Inflammatory macrophage (primary cell): ENCODE data around the gene COL11A1.
"Not testable (repeated sequence)": the region's sequence is repeated elsewhere in the genome, so short reads cannot be mapped to it uniquely, and the experiment has no call there.

Source experiments
- DNase-seq, 2 donors: peaks; one replicate each; pipeline ENCODE4 v3.0.0-alpha.2; 2020 to 2022
- total RNA-seq, 18 experiments: gene quantifications; one replicate each; lab custom pipeline; 2026; ENCODE audit warnings: mixed read lengths in 6 of 18, inconsistent platforms in 2 of 18; lab: John Stamatoyannopoulos, UW

COL11A1 gene
- 0 to 0.36 (median 0.02) reads per million in 18 experiments for total RNA-seq

- DNase-seq, result no peak
Measured at GRCh38 chr1:103108376-103109150, at the start of gene COL11A1. COL11A1 (minus strand) TSS chr1:103108522; CDS start chr1:103108178, 344 bp downstream.

DNA sequence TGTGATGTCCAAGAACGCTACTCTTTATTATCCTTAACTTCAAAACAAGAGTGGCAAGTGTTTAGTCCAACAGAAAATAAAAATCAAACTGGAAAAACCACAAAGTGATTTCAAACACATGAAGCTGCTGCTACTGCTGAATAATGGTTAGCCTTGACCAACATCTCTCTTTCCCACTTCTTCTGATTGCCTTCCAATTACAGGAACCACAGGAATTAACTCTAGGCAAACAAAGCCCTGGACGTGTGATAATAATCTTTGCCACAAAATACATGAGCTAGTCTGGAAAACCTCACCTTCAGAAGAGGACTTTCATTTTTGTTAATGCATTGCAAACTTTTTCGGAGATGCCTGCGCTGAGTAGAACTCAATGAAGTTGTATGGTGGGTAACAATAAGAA is 48.6 kb upstream of the COL11A1 start:
- no peak for DNase-seq

DNA sequence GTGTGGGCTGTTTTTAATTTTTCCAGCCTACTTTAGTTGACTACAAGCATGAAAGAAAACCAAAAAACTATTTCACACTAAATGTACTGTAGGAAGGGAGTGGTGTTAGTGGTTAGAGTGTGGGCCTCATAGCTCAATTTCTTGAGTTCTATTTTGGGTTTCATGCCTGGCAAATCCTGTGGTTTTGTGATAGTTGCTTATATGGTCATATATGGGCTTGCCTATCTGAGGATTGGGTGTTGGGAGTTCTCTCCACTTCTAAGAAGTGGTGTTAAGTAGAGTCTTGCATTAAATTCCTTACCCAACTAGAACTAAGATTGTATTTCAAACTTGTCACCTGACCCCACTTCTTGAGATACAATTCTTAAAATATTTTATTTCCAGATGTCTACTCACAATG is 37.8 kb upstream of the COL11A1 start:
- DNase-seq, result no peak

- no peak for DNase-seq
Measured at GRCh38 chr1:103145449-103145848, 37.1 kb upstream of the COL11A1 start.

- DNase-seq, result no peak
Measured at GRCh38 chr1:103144681-103145080, 36.4 kb upstream of the COL11A1 start.

DNA sequence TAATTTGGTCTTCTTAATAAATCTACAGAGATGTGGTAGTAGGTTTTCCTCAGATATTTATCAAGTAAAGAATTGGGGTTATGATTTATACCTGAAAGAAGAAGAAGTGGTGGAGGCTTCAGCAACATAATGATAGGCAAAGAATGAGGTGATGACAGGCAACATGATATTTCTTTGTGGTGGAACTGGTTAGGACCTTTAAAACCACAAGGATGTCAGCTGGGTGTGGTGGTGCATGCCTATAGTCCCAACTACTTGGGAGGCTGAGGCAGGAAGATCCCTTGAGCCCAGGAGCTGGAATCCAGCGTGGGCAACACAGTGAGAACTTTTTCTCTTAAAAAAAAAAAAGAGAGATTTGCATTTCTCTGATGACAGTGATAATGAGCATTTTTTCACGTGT is 34.1 kb upstream of the COL11A1 start:
- no peak for DNase-seq

- DNase-seq, result no peak
Measured at GRCh38 chr1:103129796-103130195, 21.5 kb upstream of the COL11A1 start.

- DNase-seq, result no peak
Measured at GRCh38 chr1:103129255-103129654, 20.9 kb upstream of the COL11A1 start.

DNA sequence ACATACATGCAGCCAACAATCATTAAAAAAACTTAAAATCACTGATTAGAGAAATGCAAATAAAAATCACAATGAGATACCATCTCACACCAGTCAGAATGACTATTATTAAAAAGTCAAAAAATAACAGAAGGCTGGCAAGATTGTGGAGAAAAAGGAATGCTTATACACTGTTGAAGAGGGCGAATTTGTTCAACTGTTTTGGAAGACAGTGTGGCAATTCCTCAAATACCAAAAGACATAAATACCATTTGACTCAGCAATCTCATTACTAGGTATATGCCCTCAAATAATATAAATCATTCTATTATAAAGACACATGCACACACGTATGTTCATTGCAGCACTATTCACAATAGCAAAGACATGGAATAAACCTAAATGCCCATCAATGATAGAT is 19.9 kb upstream of the COL11A1 start:
- not testable (repeated sequence) for DNase-seq

- no peak for DNase-seq
Measured at GRCh38 chr1:103125219-103125618, 16.9 kb upstream of the COL11A1 start.

- DNase-seq, result no peak
Measured at GRCh38 chr1:103122983-103123720, 14.8 kb upstream of the COL11A1 start.

DNA sequence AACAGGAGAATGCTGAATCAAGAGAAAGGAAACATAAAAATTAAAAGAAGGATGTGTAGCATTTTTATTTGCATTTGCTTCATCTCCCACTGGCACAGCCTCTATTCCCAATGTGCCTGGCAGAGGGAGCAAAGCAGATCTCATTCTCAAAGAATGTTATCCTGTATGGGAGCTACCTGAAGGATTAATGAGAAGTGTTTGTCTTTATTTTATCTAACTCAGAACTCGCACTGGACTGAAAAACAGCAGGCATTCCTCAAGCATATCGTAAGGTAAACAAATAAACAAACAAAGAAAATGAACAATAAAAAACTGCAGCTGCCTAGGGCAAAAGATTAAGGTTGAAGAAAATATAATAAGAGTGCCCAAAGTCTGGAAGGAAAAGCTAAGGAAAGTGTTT is 12.7 kb upstream of the COL11A1 start:
- no peak for DNase-seq

GRCh38 chr1:103112546-103112945 is 4.2 kb upstream of the COL11A1 start:
- no peak for DNase-seq

- DNase-seq, result no peak
Measured at GRCh38 chr1:103111926-103112325, 3.6 kb upstream of the COL11A1 start.

- no peak for DNase-seq
Measured at GRCh38 chr1:103110701-103111100, 2.4 kb upstream of the COL11A1 start.

GRCh38 chr1:103109311-103109920 is 1.1 kb upstream of the COL11A1 start:
- no peak for DNase-seq

DNA sequence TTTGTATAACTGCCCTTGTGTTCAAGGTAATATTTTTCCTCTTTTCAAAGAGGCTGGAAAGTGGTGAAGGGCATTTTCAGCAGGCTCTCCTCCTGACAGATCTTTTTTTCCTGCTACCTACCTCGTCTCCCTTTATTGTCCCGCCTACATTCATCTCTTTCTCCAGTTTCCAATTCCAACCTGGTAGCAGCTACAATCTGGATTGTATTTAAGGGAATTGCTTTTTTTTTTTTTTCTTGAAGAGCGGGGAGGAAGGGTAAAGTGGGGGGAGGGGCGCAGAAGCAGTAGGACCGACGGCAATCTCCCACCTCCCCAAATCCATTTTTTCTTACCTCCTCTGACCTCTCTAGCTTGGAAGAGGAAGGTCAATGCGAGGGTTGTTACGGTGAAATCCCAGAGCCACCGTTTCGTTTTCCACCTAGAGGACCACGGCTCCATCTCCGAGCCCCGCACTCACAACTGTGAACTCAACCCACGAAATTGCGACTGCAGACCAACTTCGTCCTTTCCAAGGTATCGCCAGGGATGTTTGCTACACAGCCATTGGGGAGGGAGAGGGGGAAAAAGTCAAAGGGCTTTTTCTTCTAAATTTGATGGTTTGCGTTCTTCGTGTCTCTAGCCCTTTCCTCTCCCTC is 464 bp downstream of the COL11A1 start:
- no peak for DNase-seq

GRCh38 chr1:103106426-103107341 is 1.6 kb downstream of the COL11A1 start:
- DNase-seq, result peak; percentile 14 to 28

DNA sequence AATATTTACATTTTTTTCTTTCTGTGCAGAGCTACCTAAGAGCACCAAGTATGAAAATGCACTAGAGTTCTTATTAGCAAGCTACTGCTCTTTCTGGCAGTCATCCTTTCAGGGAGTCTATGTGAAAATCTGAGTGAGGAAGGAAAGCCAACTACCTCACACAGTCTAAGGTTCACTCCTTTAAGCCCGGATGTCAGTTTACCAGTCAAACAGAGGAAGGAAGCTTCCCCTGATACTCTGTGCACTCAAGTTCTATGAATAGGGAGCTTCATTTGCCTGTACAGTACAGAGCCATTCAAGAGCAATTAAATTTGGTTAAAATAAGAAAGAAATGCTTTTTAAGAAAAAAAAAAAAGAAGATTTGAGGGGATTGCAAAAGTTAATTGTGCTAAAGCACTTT is 6.9 kb downstream of the COL11A1 start:
- no peak for DNase-seq

GRCh38 chr1:103089221-103089620 is 19.1 kb downstream of the COL11A1 start:
- DNase-seq, result no peak

DNA sequence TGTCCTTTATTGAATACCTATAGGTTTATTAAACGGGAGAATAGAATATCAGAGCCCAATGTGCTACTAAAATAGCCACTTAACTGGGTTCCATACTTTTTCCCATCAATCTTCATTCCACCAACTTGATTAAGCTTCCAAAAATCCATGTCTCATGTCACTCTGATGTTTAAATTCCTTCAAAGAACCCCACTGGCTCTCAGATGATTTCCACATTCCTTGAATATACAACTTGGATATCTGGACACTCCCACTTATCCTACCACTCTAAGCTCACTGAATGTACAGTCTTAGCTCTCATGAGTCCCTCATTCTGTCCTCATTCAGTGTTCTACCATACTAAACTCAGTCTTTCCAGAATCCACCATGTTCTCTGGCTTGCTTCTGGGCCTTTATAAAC is 21.1 kb downstream of the COL11A1 start:
- no peak for DNase-seq

DNA sequence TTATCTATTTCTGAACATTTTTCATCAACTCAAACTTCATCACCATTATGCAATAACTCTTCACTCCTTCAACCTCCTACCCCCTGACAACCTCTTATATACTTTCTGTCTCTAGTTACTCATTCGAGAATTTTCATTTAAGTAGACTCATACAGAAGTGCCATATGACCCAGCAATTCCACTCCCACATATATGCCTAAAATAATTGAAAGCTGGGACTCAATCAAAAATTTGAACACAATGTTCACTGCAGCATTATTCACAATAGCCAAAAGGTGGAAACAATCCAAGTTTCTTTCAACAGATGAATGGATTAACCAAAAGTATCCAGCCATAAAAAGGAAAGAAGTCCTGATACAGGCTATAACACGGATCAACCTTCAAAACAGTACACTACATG is 24.1 kb downstream of the COL11A1 start:
- DNase-seq, result no peak
